Midbrain (tissue), 1 donor: ENCODE data around the gene USP49.

Experiments used
- DNase-seq: peaks from one replicate; lab custom pipeline; 2025; lab: John Stamatoyannopoulos, UW

USP49 gene

GRCh38 chr6:41929924-41930323, 34.7 kb upstream of the USP49 start:
- no peak for DNase-seq

- DNase-seq = no peak
These were observed 32.1 kb upstream of the USP49 start for GRCh38 chr6:41927253-41927652.

- no peak for DNase-seq
These were observed 27.0 kb upstream of the USP49 start for GRCh38 chr6:41922154-41922553.

GRCh38 chr6:41921712-41921998, 26.5 kb upstream of the USP49 start:
- DNase-seq = no peak

- DNase-seq = peak; percentile 97
These were observed 25.9 kb upstream of the USP49 start, which contains the start of the genes BYSL and MED20 for GRCh38 chr6:41920921-41921711. TSS of gene BYSL (plus strand) at chr6:41921499. CDS start at chr6:41921563, 64 bp downstream. TSS of gene MED20 (minus strand) at chr6:41921139. CDS start at chr6:41921018, 121 bp downstream.

GRCh38 chr6:41917528-41917927, 22.4 kb upstream of the USP49 start:
- DNase-seq = no peak

GRCh38 chr6:41914869-41915530, 19.8 kb upstream of the USP49 start:
- DNase-seq = no peak

GRCh38 chr6:41914343-41914742, 19.2 kb upstream of the USP49 start:
- DNase-seq = no peak

GRCh38 chr6:41909727-41910126, 14.6 kb upstream of the USP49 start:
- DNase-seq = no peak

GRCh38 chr6:41901882-41902519, 6.8 kb upstream of the USP49 start:
- no peak for DNase-seq

- no peak for DNase-seq
These were observed 5.7 kb upstream of the USP49 start for GRCh38 chr6:41900861-41901260.

GRCh38 chr6:41896281-41896680, 1.1 kb upstream of the USP49 start:
- no peak for DNase-seq

GRCh38 chr6:41894366-41895299, 542 bp downstream of the USP49 start:
- peak; percentile 74 for DNase-seq

GRCh38 chr6:41892921-41893564, 2.1 kb downstream of the USP49 start:
- DNase-seq = no peak

GRCh38 chr6:41887331-41887751, 7.8 kb downstream of the USP49 start:
- no peak for DNase-seq

- DNase-seq = no peak
These were observed 9.2 kb downstream of the USP49 start for GRCh38 chr6:41885930-41886329.

GRCh38 chr6:41884957-41885356, 10.2 kb downstream of the USP49 start:
- no peak for DNase-seq

- no peak for DNase-seq
These were observed 13.7 kb downstream of the USP49 start for GRCh38 chr6:41881506-41881905.

- no peak for DNase-seq
These were observed 16.2 kb downstream of the USP49 start for GRCh38 chr6:41878961-41879405.

GRCh38 chr6:41878246-41878645, 16.9 kb downstream of the USP49 start:
- no peak for DNase-seq

- no peak for DNase-seq
These were observed 18.0 kb downstream of the USP49 start for GRCh38 chr6:41877051-41877680.
